Measurements from ENCODE around the gene PCGF2.
A peak's percentile ranks its signal among the peaks of the same experiment; 100 is the strongest.

DNA sequence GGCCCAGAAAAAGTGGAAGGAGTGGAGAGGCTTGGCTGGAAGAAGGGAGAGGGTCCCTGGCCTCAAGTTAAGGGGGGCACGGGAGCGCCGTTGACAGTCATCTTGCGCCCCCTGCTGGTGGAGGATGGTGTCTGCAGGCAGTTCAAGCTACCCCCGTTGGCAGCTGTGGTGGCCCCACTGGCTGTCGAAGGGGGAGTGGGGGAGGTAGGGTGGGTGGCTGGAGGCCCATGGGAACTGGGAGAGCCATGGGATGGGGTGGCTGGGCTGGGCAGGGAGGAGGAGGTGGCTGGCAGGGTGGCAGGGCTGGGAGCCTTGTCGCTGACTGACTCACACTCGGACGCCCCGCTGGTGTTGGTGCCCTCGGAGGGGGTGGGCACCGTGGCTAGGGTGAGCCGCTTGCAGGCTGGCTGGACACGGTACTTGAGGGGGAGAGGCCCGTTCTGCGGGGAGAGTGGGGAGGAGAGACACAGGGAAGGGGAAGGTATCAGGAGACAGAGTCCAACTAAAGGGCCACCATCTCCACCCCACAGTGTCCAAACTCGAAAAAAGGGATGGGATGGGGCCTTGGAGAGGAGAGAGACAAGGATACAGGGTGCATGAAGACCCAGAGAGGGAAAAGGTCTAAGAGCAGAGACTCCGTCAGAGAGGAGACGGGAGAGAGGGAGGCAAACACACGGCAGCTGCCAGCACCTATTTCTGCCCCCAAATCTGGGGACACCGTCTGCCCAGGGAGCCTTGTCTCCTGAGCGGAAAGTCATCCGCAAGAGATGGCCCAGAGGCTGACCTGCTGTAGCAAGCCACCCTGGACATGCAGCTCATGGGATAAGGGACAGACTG lies 12.8 kb downstream of the PCGF2 start:
- TF ChIP-seq, protein P1, sequence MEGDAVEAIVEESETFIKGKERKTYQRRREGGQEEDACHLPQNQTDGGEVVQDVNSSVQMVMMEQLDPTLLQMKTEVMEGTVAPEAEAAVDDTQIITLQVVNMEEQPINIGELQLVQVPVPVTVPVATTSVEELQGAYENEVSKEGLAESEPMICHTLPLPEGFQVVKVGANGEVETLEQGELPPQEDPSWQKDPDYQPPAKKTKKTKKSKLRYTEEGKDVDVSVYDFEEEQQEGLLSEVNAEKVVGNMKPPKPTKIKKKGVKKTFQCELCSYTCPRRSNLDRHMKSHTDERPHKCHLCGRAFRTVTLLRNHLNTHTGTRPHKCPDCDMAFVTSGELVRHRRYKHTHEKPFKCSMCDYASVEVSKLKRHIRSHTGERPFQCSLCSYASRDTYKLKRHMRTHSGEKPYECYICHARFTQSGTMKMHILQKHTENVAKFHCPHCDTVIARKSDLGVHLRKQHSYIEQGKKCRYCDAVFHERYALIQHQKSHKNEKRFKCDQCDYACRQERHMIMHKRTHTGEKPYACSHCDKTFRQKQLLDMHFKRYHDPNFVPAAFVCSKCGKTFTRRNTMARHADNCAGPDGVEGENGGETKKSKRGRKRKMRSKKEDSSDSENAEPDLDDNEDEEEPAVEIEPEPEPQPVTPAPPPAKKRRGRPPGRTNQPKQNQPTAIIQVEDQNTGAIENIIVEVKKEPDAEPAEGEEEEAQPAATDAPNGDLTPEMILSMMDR (IDR thresholded peaks at IDR 0.05; ENCODE audit: insufficient read depth, low read length, poor library complexity, severe bottlenecking): peak; percentile 83
- no peak for TF ChIP-seq EZH2phosphoT487 (conservative IDR thresholded peaks at IDR 0.05; ENCODE audit: low read length)
